GM23338 (cell line): Measurements from ENCODE around the gene TBCD.

Source experiments
- EZH2phosphoT487 ChIP-seq: fragments of 200-600 bp; sonication (generic); IDR thresholded peaks from one replicate; pipeline ENCODE4 v1.8.1; 2018; ENCODE audit warnings: antibody characterized with exemption; ENCODE audit not compliant: unreplicated experiment
- JUNB ChIP-seq: IDR thresholded peaks from one replicate; pipeline ENCODE4 v1.6.1; 2016; ENCODE audit warnings: antibody characterized with exemption; ENCODE audit not compliant: unreplicated experiment
- POLR2AphosphoS5 ChIP-seq: IDR thresholded peaks from 2 replicates; pipeline ENCODE4 v1.6.1; 2016; ENCODE audit warnings: antibody characterized with exemption, low read depth
- TF ChIP-seq, protein P1 (sequence below), 2 experiments: fragments of 200-600 bp in 1 of 2; sonication (generic) in 1 of 2; conservative IDR thresholded peaks; 2 replicates each; pipeline versions ENCODE4 v1.5.1 to v1.6.1; 2016 to 2017; ENCODE audit warnings: antibody characterized with exemption in 2 of 2, low read depth in 2 of 2, mild to moderate bottlenecking in 2 of 2, moderate library complexity in 1 of 2

DNA sequence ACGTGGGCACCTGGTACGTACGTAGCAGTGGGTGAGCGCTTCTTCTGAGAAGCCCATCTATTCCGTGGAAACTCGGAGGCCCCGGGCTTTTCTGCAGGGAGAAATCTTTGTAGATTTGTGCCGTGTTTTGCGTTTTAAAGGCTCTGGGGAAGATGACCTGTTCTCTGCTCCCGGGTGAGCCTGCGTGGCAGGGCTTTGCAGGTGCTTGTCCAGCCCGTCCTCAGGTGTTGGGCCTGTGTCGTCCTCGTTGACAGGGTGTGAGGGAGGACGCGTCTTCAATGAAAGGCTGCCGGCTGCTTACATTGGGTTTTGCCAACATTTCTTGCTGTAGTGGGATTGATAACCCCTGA, 175.4 kb downstream of the TBCD start:
- TF ChIP-seq EZH2phosphoT487: no peak
- TF ChIP-seq POLR2AphosphoS5: no peak
- TF ChIP-seq, protein P1, sequence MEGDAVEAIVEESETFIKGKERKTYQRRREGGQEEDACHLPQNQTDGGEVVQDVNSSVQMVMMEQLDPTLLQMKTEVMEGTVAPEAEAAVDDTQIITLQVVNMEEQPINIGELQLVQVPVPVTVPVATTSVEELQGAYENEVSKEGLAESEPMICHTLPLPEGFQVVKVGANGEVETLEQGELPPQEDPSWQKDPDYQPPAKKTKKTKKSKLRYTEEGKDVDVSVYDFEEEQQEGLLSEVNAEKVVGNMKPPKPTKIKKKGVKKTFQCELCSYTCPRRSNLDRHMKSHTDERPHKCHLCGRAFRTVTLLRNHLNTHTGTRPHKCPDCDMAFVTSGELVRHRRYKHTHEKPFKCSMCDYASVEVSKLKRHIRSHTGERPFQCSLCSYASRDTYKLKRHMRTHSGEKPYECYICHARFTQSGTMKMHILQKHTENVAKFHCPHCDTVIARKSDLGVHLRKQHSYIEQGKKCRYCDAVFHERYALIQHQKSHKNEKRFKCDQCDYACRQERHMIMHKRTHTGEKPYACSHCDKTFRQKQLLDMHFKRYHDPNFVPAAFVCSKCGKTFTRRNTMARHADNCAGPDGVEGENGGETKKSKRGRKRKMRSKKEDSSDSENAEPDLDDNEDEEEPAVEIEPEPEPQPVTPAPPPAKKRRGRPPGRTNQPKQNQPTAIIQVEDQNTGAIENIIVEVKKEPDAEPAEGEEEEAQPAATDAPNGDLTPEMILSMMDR (conservative IDR thresholded peaks at IDR 0.05; ENCODE audit: low read depth in 2 of 2): no peak
- TF ChIP-seq JUNB: no peak
